GM23338 (cell line): Measurements from ENCODE around the gene EGFR. TPM values are rescaled to one million over a fixed set of nuclear protein-coding genes. Genes with fewer than 3 reads are reported as not detected.

ENCODE experiments used
- ATAC-seq: fragments of 200-7000 bp; cut with Tn5 transposase; 3 replicates; pipeline ENCODE4 v1.9.1; 2020
- DNase-seq: peaks from one replicate; pipeline ENCODE4 v3.0.0-alpha.2; 2015; ENCODE audit warnings: low spot score
- H2AFZ ChIP-seq: fragments of 200-600 bp; sonication (generic); 2 replicates; pipeline ENCODE4 v1.8.0; 2016; ENCODE audit warnings: antibody characterized with exemption, mild to moderate bottlenecking, moderate library complexity
- H3F3A ChIP-seq: fragments of 200-600 bp; sonication (generic); replicated peaks from 2 replicates; pipeline ENCODE4 v1.8.0; 2017; ENCODE audit warnings: antibody characterized with exemption, mixed run types, low read depth
- H3K27ac ChIP-seq: fragments of 200-600 bp; sonication (generic); 2 replicates; pipeline ENCODE4 v1.6.1; 2016; ENCODE audit warnings: low read depth
- H3K27me3 ChIP-seq: fragments of 200-600 bp; sonication (generic); 2 replicates; pipeline ENCODE4 v1.8.0; 2016; ENCODE audit warnings: mild to moderate bottlenecking, mixed run types, moderate library complexity; ENCODE audit not compliant: insufficient read depth
- H3K36me3 ChIP-seq: fragments of 200-600 bp; sonication (generic); 2 replicates; pipeline ENCODE4 v1.8.0; 2016; ENCODE audit warnings: mild to moderate bottlenecking; ENCODE audit not compliant: insufficient read depth
- H3K4me1 ChIP-seq: fragments of 200-600 bp; sonication (generic); 2 replicates; pipeline ENCODE4 v1.8.0; 2016; ENCODE audit warnings: mild to moderate bottlenecking, moderate library complexity; ENCODE audit not compliant: insufficient read depth
- H3K4me2 ChIP-seq: fragments of 200-600 bp; sonication (generic); 2 replicates; pipeline ENCODE4 v1.7.1; 2017; ENCODE audit warnings: mixed run types
- H3K4me3 ChIP-seq: fragments of 200-600 bp; sonication (generic); 2 replicates; pipeline ENCODE4 v1.6.1; 2016; ENCODE audit warnings: mixed run types
- H3K79me2 ChIP-seq: fragments of 200-600 bp; sonication (generic); replicated peaks from 2 replicates; pipeline ENCODE4 v1.8.0; 2017; ENCODE audit warnings: mild to moderate bottlenecking; ENCODE audit not compliant: insufficient read depth
- H3K9me2 ChIP-seq: fragments of 200-600 bp; sonication (generic); 2 replicates; pipeline ENCODE4 v1.8.0; 2017; ENCODE audit not compliant: insufficient read depth
- H4K20me1 ChIP-seq: fragments of 200-600 bp; sonication (generic); replicated peaks from 2 replicates; pipeline ENCODE4 v1.8.0; 2017; ENCODE audit warnings: mild to moderate bottlenecking; ENCODE audit not compliant: insufficient read depth
- H3K27ac Mint-ChIP-seq: 2 replicates; pipeline ENCODE4 v1.8.0; 2020; ENCODE audit warnings: inconsistent platforms, mild to moderate bottlenecking, moderate library complexity, mixed read lengths
- H3K27me3 Mint-ChIP-seq: 3 replicates; pipeline ENCODE4 v1.8.0; 2022; ENCODE audit warnings: low read depth, mild to moderate bottlenecking, moderate library complexity, mixed read lengths, inconsistent platforms; ENCODE audit not compliant: insufficient read depth, poor library complexity
- H3K36me3 Mint-ChIP-seq: 3 replicates; pipeline ENCODE4 v1.8.0; 2021; ENCODE audit warnings: low read depth, mild to moderate bottlenecking, inconsistent platforms, moderate library complexity, mixed read lengths
- H3K4me1 Mint-ChIP-seq: 3 replicates; pipeline ENCODE4 v1.8.0; 2020; ENCODE audit warnings: mild to moderate bottlenecking, inconsistent platforms, mixed read lengths
- H3K4me3 Mint-ChIP-seq: 3 replicates; pipeline ENCODE4 v1.8.0; 2021; ENCODE audit warnings: moderate library complexity, mild to moderate bottlenecking, inconsistent platforms, mixed read lengths
- H3K9me3 Mint-ChIP-seq: 3 replicates; pipeline ENCODE4 v1.8.0; 2020; ENCODE audit warnings: moderate library complexity, mild to moderate bottlenecking, inconsistent platforms, mixed read lengths
- CREB1 ChIP-seq: fragments of 250-450 bp; sonication (Bioruptor Pico); IDR thresholded peaks from 2 replicates; pipeline ENCODE4 v1.5.0; 2020; ENCODE audit warnings: low read depth, mild to moderate bottlenecking, moderate library complexity
- CTCF ChIP-seq, 2 experiments: fragments of 200-600 bp in 1 of 2; sonication (generic) in 1 of 2; conservative IDR thresholded peaks; 2 replicates each; pipeline versions ENCODE4 v1.5.1 to v1.6.1; 2016 to 2017; ENCODE audit warnings: antibody characterized with exemption in 2 of 2, low read depth in 2 of 2, mild to moderate bottlenecking in 2 of 2, moderate library complexity in 1 of 2
- ETS1 ChIP-seq: IDR thresholded peaks from 2 replicates; pipeline ENCODE4 v1.6.1; 2016; ENCODE audit warnings: antibody characterized with exemption
- EZH2 ChIP-seq: fragments of 200-600 bp; sonication (generic); IDR thresholded peaks from one replicate; pipeline ENCODE4 v1.8.0; 2017; ENCODE audit warnings: antibody characterized with exemption, mild to moderate bottlenecking, low read depth; ENCODE audit not compliant: unreplicated experiment
- JUNB ChIP-seq: IDR thresholded peaks from one replicate; pipeline ENCODE4 v1.6.1; 2016; ENCODE audit warnings: antibody characterized with exemption; ENCODE audit not compliant: unreplicated experiment
- NANOG ChIP-seq: IDR thresholded peaks from 2 replicates; pipeline ENCODE4 v1.6.1; 2016; ENCODE audit warnings: antibody characterized with exemption, borderline replicate concordance
- POLR2AphosphoS5 ChIP-seq: IDR thresholded peaks from 2 replicates; pipeline ENCODE4 v1.6.1; 2016; ENCODE audit warnings: antibody characterized with exemption, low read depth
- STAT1 ChIP-seq: IDR thresholded peaks from one replicate; pipeline ENCODE4 v1.6.1; 2016; ENCODE audit warnings: antibody characterized with exemption; ENCODE audit not compliant: unreplicated experiment
- ZNF331 ChIP-seq: fragments of 250-450 bp; sonication (Bioruptor Pico); IDR thresholded peaks from 2 replicates; pipeline ENCODE4 v1.5.0; 2020; ENCODE audit warnings: low read depth, mild to moderate bottlenecking, moderate library complexity
- ZNF462 ChIP-seq: fragments of 250-450 bp; sonication (Bioruptor Pico); IDR thresholded peaks from 2 replicates; pipeline ENCODE4 v1.5.0; 2020; ENCODE audit warnings: mild to moderate bottlenecking, moderate library complexity
- polyA plus RNA-seq: library from polyadenylated mRNA; unstranded; fragments of >200 nt; fragmentation: Nextera tagmentation; extraction: Ambion mirVana; gene quantifications from 2 replicates; pipeline ENCODE4 v1.2.1, GENCODE V29; 2016
- total RNA-seq: library from RNA; depleted of rRNA; stranded (reverse); fragments of >200 nt; shearing (Covaris generic); gene quantifications from 2 replicates; pipeline ENCODE4 v1.2.3, GENCODE V29; 2014

EGFR gene
- total and polyA plus RNA-seq, 2 experiments from 2014 or later, result 1.5 to 4.5 TPM

- H3K4me3 ChIP-seq, result no peak overlapping the region
- no peaks in the 10 kb centered on the region for H4K20me1 ChIP-seq
- no peaks in the 10 kb centered on the region for H3K36me3 ChIP-seq
- no peaks in the 10 kb centered on the region for H3F3A ChIP-seq
- H3K4me2 ChIP-seq, result no peak overlapping the region
- H3K79me2 ChIP-seq, result no peaks in the 10 kb centered on the region
- H3K27me3 Mint-ChIP-seq, result peaks cover 3% of the 10 kb centered on the region
- no peaks in the 10 kb centered on the region for H3K27me3 ChIP-seq
- H3K9me3 Mint-ChIP-seq, result no peaks in the 10 kb centered on the region
- H3K4me1 ChIP-seq, result no peaks in the 10 kb centered on the region
- H3K27ac Mint-ChIP-seq, result no peak overlapping the region
- no peak for DNase-seq
- no peak overlapping the region for H3K27ac ChIP-seq
- H3K9me2 ChIP-seq, result no peaks in the 10 kb centered on the region
- no peaks in the 10 kb centered on the region for H3K36me3 Mint-ChIP-seq
- no peak overlapping the region for H3K4me3 Mint-ChIP-seq
- TF ChIP-seq EZH2, result no peak
- TF ChIP-seq NANOG, result no peak
- H2AFZ ChIP-seq, result no peak overlapping the region
- peaks cover 4% of the 10 kb centered on the region; the same call in 2 of the 3 replicates for H3K4me1 Mint-ChIP-seq
- no peak for ATAC-seq
Observed at GRCh38 chr7:55055479-55055878, 36.7 kb downstream of the EGFR start.

- H3K27ac Mint-ChIP-seq, result no peak overlapping the region
- Histone ChIP-seq H3K27me3 (no peaks in the 10 kb centered on the region), H3K9me2 (no peaks in the 10 kb centered on the region), H3F3A (no peaks in the 10 kb centered on the region), H3K4me1 (no peaks in the 10 kb centered on the region), H2AFZ (no peak overlapping the region), H3K4me3 (no peak overlapping the region), H3K79me2 (no peaks in the 10 kb centered on the region), H3K36me3 (no peaks in the 10 kb centered on the region), H3K4me2 (no peak overlapping the region), H4K20me1 (no peaks in the 10 kb centered on the region), H3K27ac (no peak overlapping the region)
- no peak overlapping the region for H3K4me3 Mint-ChIP-seq
- H3K36me3 Mint-ChIP-seq, result no peaks in the 10 kb centered on the region
- peaks cover 4% of the 10 kb centered on the region; the same call in 2 of the 3 replicates for H3K4me1 Mint-ChIP-seq
- H3K9me3 Mint-ChIP-seq, result no peaks in the 10 kb centered on the region
- H3K27me3 Mint-ChIP-seq, result peaks cover 3% of the 10 kb centered on the region
- ATAC-seq (no peak), DNase-seq (no peak)
- TF ChIP-seq ZNF462 (no peak), EZH2 (no peak), CREB1 (CRISPR knock-in tag) (no peak), CTCF (conservative IDR thresholded peaks at IDR 0.05; ENCODE audit: low read depth in 2 of 2) (no peak), STAT1 (no peak), ETS1 (no peak), JUNB (no peak), ZNF331 (CRISPR knock-in tag) (no peak), NANOG (no peak), POLR2AphosphoS5 (no peak)
Observed at GRCh38 chr7:55056068-55056467, 37.3 kb downstream of the EGFR start.
